Neural cell (in vitro differentiated cells): ENCODE results near the gene C1orf210.

Experiments used
- CTCF ChIP-seq: fragments of 450-650 bp; IDR thresholded peaks from 2 replicates; pipeline ENCODE4 v1.5.1; 2014; ENCODE audit warnings: antibody characterized with exemption, mild to moderate bottlenecking, moderate library complexity; ENCODE audit not compliant: poor library complexity, severe bottlenecking
- EZH2 ChIP-seq: fragments of 200-600, 300-800 bp; shearing (Covaris generic), sonication (generic); IDR thresholded peaks from 2 replicates; pipeline ENCODE4 v1.6.1; 2014; ENCODE audit warnings: antibody characterized with exemption, low read length, borderline replicate concordance, mild to moderate bottlenecking; ENCODE audit not compliant: insufficient read depth, poor library complexity, severe bottlenecking
- POLR2AphosphoS5 ChIP-seq: IDR thresholded peaks from 2 replicates; pipeline ENCODE4 v1.6.1; 2012
- SMC3 ChIP-seq: fragments of 450-650 bp; conservative IDR thresholded peaks from 2 replicates; pipeline ENCODE4 v1.6.1; 2014; ENCODE audit warnings: antibody characterized with exemption, mild to moderate bottlenecking, moderate library complexity; ENCODE audit not compliant: poor library complexity

DNA sequence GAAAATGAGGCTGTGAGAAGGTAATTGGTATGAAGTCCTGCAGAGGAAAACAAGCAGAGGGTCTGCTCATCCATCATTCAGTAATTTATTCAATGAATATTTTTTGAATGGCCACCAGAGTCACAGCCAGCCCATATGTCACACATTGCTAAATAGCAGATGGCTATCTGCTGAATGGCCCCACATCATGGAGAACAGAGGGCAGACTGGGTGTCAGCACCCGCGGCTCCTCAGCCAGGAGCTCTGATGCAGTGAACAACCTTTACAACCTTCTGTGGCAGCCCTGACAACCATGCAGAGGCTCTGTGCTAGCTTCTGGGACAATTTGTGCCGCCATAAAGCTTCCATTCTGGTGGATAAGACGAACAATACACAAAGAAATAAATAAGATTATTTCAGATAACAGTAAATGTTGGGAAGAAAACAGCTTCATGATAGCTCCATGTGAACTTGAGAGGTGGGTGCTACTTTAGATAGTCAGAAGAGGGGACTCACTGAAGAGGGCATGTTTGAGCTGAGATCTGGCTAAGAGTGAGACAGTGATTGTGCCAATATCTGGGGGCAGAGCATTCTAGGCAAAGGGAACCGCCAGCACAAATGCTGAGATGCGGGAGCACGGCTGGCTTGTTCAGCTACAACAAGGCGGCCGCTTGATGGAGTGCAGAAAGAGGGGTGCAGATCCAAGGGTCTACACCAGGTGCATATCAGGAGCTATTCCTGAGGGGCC, 2.8 kb upstream of the C1orf210 start:
- TF ChIP-seq EZH2 (no peak), CTCF (no peak), SMC3 (no peak), POLR2AphosphoS5 (no peak)
